ENCODE data around the gene ZBTB45. TPM values are rescaled to one million over a fixed set of nuclear protein-coding genes. Genes with fewer than 3 reads are reported as not detected.
"Not testable (repeated sequence)": the region's sequence is repeated elsewhere in the genome, so short reads cannot be mapped to it uniquely, and the experiment has no call there.

ZBTB45 gene
- polyA plus RNA-seq, 1 donor, result 11.6 TPM

DNA sequence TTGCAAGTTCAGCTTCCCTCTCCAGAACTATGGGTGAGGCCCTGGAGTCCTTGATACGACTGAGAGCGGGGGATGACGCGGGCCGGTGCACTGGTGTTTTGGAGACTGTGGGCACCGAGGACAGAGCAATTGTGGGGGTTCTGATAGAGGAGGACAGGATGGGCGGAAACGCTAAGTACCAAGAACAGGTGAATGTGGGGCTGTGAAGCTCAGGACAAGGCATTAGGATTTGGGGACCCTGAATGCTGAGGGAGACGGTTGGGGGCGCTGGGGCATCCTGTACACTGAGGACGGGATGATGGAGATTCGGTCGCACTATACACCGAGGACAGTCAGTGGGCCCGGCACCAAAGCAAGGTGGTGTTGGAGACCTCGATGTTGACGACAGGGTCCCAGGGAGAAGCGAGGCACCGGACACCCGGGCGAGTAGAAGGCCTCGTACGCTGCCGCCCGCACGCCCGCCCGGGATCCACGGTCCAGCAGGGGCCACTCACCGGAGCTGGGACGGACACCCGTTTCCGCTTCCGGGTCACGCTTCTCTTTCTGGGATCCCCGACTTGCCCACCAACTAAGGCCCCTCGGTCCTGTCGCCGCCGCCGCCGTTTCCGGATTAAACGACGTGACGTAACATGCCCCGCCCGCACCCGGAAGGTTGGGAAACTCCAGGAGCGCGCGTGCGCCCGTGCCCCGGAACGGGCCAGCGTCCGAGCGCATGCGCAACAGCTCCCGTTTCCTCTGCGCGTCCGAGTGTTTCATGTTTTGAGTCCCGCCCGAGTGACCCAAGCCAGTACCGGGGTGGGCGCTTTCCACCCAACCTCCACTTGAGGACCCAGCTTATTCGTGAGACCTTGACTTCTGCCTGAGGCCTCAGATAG, 35.1 kb upstream of the ZBTB45 start, which contains the start of gene CHMP2A:
CHMP2A (minus strand) TSS at position 612 of the 875 bp plus-strand sequence. CDS start 893 bp downstream, outside the sequence.
- DNase-seq, result peak; percentile 97

DNA sequence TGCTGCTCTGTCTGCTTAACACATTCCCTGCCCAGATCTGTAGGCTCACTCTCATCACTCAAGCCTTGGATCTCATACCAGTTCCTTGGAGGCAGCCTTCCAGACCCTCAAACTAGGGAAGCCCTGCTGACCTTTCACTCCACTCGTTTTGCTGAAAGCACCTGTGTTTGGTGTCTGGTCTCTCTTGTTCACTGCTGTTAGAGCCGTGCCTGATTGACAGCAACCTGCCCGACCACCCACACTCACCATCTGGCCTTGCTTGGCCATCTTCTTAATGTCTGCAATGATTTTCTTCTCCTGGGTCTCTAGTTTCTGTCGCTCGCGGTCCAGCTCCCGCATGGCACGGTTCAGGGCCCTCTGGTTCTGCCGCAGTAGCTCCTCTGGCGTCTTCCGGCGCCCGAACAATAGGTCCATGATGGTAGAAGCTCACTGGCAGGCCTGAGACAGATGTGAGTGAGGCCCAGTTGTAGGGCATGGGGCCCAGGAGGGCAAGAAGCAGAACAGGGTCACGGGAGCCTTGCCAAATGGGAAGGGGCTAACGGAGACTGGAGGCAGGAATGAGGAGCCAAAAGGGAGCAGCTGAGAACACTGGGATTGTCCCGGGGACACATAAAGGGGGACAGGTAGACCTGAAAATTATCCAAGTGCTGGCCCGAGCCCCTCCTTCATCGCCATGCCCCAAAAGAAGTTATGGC, 34.3 kb upstream of the ZBTB45 start:
- no peak for DNase-seq

DNA sequence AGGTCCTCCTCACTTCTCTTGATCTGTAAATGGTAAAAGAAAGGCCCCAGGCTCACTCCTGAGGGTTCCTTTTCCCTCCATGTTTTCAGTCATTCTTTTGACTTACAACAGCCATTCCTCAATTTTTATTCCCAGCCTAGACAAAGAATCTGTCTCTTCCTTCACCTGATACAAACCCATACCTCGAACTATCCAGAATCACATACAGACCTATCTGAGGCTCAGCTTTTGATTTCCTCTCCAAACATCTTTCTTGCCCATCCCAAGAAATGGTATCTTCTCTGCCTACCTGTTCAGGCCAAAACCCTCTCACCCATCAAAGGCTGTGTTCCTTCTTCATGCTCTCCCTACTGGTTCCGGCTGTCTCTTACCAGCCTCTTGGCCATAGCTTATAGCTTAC, 33.0 kb upstream of the ZBTB45 start:
- DNase-seq, result no peak

DNA sequence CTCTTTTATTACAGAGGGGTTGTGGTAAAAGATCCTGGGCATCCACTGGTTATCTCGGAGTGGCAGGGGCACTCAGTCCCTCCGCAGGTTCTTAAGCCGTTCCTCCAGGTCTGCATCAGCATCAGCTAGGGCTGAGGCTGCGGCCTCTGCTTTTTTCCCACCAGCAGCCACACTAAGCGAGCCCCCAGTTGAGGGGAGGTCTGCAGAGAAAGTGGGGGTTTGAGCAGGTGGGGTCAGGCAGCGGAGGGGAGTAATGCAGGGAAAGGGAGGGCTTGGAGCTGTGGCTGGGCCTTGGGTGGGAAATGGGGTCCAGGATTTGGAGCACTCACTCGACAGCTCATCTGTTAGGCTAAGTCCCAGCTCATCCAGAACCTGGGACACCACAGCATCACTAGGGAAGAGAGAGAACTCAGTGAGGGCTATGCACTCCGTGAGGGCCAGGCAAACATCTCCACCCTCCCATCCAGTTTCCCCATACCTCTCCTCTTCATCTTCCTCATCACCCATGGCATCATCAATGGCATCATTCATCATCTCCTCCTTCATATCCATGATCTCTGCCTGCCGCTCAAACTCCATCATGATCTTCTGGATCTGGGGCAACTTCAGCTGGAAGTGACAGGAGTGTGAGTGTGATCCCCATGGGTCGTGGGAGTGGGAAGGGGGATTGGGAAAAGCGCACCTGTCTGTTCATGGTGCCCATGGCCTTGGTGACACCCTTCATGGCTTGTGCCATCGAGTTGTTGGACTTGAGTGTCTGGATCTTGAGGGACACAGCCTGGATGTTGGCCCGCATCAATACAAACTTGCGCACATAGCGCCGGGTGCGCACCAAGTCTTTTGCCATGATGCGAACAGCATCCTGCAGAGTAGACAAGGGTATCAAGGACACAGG, 32.2 kb upstream of the ZBTB45 start:
- DNase-seq, result no peak

DNA sequence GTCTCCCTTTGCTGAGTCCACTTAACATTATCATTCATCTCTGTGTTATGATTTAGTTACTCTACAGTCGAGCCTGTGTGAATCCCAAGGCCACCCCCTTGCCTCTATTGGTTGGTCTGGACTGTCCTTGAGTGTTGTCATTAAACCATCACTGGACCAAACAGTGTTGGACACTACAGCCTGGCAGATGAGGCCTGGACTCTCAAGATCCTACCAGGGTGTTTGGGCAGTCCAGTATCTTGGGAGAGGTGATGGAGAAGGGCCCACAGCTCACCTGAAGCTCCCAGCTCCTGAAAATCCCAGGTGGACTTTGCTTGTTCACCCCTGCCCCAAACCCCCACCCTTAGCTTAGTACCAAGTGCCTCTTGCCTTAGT, 31.5 kb upstream of the ZBTB45 start:
- no peak for DNase-seq

DNA sequence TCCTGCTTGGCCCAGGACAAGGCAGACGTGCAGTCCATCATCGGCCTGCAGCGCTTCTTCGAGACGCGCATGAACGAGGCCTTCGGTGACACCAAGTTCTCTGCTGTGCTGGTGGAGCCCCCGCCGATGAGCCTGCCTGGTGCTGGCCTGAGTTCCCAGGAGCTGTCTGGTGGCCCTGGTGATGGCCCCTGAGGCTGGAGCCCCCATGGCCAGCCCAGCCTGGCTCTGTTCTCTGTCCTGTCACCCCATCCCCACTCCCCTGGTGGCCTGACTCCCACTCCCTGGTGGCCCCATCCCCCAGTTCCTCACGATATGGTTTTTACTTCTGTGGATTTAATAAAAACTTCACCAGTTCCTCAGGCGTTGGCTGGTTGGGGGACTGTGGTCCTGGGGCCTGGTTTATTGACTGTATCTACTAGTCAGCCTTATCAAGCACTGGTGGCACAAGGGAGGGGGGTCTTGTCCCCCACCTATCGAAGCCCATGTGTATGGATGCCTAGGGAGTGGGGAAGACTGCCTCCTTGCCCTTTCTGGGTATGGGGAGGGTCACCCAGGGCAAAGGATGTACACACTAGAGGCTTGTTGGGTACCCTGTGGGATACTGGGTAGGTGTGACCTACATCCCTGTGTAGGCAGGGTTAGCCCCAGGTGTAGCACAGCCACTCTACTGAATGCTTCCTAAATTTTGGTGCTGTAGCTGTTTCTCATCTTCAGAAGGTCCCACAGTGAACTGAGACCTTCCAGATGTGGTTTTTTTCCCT, 30.9 kb upstream of the ZBTB45 start:
- DNase-seq, result no peak

DNA sequence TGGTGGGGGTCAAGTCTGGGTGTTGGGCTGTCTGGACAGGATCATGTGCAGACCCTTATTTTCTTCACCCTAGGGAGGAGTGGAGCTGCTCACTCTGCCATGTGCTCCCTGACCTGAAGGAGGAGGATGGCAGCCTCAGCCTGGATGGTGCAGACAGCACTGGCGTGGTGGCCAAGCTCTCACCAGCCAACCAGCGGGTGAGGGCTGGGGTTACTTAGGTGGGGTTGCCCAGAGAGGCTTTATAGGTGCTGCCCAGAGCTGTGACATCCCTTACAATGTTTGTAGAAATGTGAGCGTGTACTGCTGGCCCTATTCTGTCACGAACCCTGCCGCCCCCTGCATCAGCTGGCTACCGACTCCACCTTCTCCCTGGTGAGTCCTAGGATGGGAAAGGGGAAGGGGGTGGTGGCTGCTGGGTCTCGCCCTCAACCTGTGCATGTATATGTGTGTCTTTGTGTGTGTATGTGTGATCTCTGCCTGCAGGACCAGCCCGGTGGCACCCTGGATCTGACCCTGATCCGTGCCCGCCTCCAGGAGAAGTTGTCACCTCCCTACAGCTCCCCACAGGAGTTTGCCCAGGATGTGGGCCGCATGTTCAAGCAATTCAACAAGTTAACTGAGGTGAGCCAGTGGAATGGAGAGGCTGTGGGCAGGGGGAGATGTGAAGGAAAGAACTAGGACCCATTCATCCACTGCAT, 30.2 kb upstream of the ZBTB45 start:
- no peak for DNase-seq

DNA sequence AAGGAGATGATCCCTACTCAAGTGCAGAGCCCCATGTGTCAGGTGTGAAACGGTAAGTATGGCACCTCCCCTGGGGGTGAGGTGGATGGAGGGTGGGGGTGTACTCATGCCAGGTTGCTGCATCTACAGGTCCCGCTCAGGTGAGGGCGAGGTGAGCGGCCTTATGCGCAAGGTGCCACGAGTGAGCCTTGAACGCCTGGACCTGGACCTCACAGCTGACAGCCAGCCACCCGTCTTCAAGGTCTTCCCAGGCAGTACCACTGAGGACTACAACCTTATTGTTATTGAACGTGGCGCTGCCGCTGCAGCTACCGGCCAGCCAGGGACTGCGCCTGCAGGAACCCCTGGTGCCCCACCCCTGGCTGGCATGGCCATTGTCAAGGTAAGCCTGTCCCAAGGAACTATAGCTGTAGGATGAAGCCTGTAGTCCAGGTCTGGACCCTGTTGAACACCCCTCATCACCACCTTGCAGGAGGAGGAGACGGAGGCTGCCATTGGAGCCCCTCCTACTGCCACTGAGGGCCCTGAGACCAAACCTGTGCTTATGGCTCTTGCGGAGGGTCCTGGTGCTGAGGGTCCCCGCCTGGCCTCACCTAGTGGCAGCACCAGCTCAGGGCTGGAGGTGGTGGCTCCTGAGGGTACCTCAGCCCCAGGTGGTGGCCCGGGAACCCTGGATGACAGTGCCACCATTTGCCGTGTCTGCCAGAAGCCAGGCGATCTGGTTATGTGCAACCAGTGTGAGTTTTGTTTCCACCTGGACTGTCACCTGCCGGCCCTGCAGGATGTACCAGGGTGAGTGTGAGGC, 29.5 kb upstream of the ZBTB45 start:
- no peak for DNase-seq

DNA sequence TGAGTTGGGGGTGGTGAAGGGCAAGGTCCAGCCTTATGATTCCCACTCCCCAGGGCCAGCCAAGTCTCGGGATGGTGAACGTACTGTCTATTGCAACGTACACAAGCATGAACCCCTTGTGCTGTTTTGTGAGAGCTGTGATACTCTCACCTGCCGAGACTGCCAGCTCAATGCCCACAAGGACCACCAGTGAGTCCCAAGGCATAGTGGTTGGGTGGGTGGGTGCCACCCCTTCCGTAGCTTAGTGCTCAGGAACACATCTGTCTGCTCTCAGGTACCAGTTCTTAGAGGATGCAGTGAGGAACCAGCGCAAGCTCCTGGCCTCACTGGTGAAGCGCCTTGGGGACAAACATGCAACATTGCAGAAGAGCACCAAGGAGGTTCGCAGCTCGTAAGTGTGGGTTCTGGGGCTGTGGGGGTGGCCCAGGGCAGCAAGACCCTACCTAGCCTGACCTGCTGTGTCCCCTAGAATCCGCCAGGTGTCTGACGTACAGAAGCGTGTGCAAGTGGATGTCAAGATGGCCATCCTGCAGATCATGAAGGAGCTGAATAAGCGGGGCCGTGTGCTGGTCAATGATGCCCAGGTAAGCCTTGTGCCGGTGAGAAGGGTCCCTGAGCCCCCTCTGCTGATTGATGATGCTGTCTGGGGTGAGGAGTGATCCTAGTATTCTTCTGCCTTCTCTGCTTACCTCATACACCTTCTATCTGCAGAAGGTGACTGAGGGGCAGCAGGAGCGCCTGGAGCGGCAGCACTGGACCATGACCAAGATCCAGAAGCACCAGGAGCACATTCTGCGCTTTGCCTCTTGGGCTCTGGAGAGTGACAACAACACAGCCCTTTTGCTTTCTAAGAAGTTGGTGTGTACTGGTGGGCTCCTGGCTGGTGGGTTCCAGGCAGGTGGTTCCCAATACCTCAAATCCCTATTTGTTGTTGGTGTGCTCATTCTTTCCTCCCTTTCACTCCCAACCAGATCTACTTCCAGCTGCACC, 28.0 kb upstream of the ZBTB45 start:
- no peak for DNase-seq

DNA sequence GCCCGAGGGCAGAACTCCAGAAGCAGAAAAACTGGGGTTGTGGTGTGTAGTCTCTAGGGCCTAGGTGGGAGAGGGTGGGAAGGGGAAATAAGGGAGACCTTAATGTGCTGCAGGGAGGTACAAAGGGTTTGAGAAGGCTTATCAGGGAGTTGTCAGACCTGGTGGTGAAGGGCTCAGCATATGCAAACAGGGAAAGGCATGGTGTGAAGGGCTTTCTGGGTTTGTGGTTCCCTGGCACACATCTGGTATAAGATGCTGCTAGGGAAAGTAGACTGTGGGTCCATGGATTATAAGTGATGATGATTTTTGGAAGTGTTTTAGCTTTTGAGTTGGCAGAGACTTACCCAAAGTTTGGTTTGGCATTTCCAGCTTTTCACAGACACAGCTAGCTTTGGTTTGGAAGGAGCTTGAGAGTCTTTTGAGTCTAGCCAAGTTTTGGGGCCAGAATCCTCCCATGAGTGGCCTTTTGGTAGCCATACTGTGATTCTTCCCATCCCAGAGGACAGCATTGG, 26.5 kb upstream of the ZBTB45 start:
- no peak for DNase-seq

DNA sequence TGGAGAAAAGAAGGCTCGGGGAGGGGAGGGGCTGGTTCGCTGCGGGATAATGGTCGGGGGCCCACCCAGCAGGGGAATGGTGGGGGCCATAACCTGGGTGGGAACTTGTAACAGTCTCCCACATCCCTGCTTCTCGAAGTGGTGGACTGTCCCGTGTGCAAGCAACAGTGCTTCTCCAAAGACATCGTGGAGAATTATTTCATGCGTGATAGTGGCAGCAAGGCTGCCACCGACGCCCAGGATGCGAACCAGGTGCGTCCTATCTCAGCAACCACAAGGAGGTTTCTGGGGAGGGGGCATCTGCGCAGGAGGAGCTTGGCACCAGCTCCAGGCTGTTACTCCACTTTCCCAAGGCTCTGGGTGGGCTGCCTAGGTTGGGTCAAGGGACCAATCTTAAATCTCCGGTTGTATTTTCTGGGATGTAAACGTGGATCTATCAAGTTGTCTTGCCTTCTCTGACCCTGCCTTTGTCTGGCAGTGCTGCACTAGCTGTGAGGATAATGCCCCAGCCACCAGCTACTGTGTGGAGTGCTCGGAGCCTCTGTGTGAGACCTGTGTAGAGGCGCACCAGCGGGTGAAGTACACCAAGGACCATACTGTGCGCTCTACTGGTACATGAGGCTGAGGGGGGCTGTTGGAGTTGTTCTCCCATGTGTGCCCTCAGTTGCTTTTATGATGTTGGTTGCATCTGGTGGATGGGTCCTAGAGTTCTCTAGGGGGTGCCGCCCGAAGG, 25.8 kb upstream of the ZBTB45 start:
- no peak for DNase-seq

DNA sequence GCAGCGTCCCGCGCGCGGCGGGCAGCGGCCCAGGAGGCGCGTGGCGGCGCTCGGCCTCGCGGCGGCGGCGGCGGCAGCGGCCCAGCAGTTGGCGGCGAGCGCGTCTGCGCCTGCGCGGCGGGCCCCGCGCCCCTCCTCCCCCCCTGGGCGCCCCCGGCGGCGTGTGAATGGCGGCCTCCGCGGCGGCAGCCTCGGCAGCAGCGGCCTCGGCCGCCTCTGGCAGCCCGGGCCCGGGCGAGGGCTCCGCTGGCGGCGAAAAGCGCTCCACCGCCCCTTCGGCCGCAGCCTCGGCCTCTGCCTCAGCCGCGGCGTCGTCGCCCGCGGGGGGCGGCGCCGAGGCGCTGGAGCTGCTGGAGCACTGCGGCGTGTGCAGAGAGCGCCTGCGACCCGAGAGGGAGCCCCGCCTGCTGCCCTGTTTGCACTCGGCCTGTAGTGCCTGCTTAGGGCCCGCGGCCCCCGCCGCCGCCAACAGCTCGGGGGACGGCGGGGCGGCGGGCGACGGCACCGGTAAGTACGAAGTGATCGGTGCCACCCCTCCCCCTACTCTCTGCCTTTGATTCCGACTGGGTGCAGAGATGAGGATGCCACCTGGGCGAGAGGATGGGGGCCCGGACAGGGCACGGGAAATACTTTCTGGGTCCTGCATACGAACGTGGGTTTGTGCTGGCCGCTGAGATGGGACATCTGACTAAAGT, 25.1 kb upstream of the ZBTB45 start:
- peak; percentile 81 for DNase-seq

DNA sequence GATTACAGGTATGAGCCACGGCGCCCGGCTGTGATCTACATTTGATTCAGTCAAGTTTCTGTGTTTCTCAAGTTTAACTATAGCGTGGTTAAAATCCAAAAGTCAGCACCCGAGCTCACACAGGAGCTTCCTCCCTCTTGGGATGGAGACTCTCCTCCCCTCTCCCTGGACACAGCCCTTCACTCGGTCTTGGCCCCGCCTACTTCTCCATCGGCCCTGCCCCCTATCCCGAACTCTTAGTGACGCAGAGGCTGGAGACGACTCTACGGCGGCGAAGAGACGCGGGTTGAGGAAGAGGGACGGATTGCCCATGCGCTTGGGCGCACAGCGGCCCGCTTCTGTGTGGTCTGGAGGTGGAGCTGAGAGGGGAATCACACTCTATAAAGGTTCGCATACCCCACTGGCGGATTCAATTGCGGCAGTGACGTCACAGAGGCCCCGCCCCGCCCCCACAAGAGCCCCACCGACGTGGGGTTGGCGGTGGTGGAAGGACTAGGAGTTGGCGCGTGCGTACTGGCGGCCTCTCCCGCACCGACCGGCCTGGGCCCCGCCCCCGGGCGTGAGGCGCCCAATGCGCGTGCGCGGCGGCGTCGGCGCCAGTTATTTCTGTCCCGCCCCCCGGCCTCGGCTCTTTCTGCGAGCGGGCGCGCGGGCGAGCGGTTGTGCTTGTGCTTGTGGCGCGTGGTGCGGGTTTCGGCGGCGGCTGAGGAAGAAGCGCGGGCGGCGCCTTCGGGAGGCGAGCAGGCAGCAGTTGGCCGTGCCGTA, 24.4 kb upstream of the ZBTB45 start, which contains the start of gene TRIM28:
TRIM28 (plus strand) TSS at position 239 of the 765 bp plus-strand sequence. CDS start 694 bp downstream, outside the sequence.
- DNase-seq, result peak; percentile 98

DNA sequence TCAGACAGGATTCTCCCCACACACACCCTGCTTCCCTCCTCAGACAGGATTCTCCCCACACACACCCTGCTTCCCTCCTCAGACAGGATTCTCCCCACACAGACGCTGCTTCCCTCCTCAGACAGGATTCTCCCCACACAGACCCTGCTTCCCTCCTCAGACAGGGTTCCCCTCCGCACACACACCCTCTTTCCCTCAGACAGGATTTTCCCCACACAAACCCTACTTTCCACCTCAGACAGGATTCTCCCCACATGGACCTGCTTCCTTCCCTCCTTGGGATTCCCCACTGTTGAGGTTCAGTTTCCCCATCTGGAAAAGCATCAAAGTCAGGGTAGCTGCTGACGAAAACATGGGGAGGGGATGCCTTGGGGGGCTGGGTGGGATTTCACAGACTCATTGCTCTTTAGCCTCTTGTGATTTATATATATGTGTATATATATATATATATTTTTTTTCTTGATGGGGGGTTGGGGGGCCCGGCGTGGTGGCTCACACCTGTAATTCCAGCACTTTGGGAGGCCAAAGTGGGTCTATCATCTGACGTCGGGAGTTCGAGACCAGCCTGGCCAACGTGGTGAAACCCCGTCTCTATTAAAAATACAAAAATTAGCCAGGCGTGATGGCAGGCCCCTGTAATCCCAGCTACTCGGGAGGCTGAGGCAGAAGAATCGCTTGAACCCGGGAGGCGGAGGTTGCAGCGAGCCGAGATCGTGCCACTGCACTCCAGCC, 23.2 kb upstream of the ZBTB45 start:
- not testable (repeated sequence) for DNase-seq

DNA sequence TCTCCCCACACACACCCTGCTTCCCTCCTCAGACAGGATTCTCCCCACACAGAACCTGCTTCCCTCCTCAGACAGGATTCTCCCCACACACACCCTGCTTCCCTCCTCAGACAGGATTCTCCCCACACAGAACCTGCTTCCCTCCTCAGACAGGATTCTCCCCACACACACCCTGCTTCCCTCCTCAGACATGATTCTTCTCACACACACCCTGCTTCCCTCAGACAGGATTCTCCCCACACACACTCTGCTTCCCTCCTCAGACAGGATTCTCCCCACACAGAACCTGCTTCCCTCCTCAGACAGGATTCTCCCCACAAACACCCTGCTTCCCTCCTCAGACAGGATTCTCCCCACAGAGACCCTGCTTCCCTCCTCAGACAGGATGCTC, 19.6 kb upstream of the ZBTB45 start:
- DNase-seq, result not testable (repeated sequence)
